GM21723 (cell line): ENCODE data around the gene SLC45A2.
A peak's percentile ranks its signal among the peaks of the same experiment; 100 is the strongest.
"Not testable (repeated sequence)": the region's sequence is repeated elsewhere in the genome, so short reads cannot be mapped to it uniquely, and the experiment has no call there.

Experiments
- ATAC-seq: cut with Tn5 transposase; IDR thresholded peaks from one replicate; pipeline ENCODE4 v1.9.1; 2021; ENCODE audit warnings: mild to moderate bottlenecking, moderate library complexity; ENCODE audit not compliant: unreplicated experiment

Gene SLC45A2

DNA sequence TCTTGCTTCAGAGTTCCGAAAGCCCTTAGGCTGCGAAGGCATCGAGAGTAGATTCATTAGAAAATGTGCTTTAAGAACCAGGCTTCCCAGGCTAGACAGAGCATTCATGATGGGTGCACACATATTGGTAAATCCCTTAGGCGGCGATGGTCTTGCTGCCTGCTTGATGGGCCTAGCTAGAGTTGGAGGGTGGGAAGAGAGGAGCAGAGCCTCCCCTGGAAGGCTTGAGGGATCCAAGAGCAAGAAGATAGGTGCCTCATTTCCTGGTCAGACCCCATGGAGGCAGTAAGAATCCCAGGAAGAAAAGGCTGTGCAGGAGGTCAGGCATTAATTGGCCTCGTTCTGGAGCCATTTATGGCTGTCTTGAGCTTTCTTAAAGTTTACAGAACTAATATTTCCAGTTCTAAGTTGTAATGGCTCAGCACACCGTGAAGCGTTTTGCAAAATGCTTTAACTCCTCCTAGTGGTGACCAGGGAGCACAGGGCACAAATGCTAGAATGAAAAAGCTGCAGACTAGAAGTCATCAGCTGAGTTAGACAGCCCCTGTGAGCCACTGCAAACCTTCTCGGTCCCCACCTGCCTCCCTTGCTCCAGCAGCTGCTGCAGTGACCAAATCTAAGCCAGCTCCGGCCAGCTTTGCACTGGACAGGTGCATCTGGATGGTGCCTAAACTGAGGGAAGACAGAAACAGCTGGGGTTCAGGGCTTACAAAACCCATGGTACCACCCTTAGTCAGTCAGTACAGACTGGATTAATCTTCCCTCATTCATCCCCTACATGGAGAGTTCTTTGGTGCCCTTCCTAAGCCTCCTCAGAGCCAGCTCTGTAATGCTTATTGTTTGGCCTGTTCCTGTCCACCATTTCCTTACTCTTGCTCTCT lies 14.7 kb downstream of the SLC45A2 start:
- peak; percentile 79 for ATAC-seq

DNA sequence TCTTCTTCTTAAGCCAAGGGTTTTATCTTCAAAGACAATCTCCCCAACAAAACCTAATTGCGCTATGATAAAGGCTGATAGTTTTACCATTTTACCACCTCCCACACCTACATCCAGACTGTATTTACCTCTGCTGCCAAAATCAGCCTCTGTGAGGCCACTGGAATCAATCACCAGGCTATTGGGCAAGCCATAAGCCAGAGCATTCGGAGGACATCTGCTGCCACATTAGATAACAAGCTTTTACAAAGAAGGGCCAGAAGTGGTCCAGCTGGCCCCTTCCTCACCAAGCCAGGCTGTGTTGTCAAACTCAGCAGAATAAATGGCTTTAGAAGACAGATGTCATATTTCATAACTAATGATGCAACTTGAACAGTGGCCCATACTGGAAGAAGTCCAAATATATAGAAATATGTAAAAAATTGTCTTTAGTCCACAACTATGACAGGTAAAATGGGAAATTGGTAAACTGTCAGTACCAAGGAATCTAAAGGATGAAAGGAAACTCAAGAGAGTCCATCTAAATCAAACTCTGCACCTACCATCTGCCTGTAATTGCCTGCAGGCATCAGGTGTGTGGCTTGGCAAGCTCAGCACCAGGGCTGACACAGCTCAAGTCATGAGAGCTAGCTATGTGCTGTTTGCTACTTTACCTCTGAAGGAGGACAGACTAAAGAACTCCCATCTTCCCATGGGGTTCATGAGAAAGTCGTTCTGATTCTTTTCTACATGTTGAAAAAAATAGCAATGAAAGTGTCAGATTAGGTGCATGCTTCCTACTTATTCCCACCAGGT lies 16.1 kb downstream of the SLC45A2 start:
- no peak for ATAC-seq

DNA sequence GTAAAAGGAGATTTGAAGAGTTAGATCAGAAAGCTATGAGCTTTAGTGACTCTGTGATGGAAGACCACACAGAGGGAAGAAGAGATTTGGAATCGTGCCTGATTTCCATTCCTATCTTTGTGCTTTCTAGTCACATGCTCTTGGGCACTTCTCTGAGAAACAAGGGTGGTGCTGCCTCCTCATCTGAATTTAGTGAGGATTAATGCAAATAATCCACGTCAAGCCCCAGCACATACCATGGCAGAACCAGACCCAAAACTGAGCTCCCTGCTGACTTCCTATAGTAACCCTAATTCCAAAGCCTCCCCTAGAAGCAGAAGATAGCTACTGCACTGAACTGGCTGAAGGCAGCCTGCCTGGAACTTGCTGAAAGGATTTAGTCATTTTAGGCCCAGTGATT lies 17.7 kb downstream of the SLC45A2 start:
- ATAC-seq, result no peak

DNA sequence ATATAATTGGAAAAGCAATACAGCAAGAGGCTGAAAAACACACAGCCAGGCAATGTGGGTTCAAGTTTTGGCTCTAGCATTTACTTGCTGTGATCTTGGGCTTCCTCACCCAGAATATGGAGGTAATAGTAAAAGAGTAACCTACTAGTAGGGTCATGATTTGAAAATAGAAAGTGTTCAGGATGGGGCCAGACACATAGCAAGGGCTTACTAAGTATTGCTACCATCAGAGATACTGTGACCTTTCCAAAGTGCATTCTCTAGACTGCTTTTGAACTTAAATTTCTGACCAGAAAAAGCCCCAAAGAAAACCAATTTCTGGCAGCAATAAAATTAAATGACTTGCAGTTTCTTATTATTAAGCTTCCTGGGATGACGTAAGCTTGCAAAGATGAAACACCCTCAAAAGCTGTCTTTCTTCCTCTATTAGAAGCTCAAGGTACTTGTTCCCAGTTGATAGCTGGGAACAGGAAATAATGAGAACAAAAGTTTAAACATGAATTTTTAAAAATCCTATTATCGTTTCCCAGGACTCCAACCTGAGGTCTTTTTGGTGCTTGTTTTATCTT lies 20.3 kb downstream of the SLC45A2 start:
- no peak for ATAC-seq

DNA sequence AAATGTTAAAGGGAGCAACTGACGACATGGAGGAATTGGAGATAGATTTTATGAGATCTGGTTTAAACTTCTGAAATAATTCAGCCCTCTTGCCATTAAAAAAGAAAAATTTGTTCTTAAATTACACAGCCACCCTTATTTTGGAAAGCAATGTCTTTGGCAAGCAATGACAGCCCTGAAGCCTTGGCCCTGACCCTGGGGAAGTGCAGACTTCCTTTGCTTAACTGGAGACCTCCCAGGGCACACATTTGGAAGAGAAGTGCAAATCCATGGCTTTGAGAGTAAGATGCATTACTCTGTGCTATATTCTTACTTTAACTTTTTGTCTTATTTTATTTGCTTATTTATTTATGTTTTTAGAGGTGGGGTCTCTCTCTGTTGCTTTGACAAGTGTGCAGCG lies 26.3 kb downstream of the SLC45A2 start:
- ATAC-seq, result no peak

DNA sequence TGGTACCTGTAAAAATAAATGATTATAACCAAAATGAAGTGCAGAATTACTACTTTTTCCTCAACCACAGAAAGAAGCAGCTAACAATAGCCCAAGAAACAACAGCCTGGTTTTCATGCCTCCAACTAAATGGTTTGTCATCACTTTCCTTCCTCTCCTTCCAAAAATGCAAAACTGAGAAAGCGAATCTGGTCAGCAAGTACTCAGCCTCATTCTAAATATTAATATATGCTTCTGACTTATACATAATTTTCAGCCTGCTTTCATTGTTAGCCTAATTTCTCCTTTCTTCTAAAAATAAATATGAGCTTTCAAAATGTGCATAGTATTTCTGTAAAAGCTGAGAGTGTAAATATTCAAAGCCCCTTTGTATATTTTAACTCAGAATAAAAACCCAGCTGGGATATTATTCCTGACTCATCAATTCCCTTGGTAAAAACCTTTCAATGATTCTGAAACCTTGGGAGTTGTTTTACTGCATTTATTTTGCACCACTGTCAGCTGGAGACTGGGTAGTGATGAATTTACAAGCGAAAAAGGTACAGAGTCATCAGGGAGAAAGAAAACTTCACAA lies 26.8 kb downstream of the SLC45A2 start:
- ATAC-seq, result no peak

DNA sequence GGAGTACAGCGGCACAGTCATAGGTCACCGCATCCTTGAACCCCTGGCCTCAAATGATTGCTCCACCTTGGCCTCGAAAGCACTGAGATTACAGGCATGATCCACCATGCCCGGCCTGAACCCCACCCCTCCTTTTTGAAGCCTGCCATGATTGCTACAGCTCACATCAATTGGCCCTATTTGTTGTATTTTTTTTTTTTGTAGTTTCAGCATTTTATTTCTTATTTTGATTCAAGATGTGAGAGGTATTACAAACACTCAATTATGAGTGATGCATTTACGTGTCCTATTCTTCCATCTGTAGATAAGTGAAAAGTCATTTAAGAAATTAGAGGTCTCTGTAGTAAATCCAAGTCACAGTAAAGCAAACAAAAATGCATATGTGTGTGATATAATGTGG lies 32.3 kb downstream of the SLC45A2 start:
- not testable (repeated sequence) for ATAC-seq

DNA sequence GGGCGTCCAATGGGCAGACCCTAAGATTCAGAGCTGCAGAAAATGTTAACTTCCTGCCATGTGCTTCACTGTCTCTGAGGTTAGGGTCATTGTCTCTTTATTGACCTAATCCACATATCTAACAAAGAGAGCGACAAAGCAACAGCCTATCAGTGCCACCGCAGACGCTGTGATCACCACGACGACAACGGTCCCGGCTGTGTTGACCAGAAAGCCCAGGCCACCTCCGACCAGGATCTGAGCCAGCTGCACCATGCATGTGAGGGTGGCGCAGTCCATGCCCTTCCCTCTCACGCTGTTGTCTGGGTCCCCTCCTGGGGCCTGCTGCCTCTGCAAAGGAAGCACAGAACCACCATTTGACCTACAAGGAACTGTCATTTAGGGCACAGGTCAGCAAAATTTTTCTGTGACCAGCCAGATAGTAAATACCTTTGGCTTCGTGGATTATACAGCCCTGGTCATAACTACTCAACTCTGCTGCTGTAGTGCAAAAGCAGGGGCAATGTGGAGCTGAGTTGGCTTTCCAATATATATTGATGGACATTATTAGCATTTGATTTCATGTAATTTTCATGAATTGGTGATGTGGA lies 39.9 kb downstream of the SLC45A2 start:
- ATAC-seq, result no peak

DNA sequence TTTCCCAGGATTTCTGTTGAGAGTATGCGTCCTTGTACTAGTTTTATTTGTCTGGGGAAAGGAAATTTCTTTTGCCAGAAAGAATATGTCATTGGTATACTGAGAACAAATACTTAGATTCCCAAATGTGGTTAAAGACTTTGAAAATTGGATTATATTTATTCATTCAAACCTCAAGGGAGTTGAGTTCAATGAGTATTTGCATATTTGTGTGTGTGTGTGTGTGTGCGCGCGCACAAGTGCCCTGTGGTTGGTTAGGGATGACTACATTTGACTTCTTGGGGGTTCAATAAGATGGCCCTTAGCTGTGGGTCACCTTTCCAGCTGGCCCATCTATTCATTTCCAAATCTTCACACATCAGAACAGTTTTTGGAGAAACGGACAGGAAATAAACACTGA lies 43.4 kb downstream of the SLC45A2 start:
- no peak for ATAC-seq

DNA sequence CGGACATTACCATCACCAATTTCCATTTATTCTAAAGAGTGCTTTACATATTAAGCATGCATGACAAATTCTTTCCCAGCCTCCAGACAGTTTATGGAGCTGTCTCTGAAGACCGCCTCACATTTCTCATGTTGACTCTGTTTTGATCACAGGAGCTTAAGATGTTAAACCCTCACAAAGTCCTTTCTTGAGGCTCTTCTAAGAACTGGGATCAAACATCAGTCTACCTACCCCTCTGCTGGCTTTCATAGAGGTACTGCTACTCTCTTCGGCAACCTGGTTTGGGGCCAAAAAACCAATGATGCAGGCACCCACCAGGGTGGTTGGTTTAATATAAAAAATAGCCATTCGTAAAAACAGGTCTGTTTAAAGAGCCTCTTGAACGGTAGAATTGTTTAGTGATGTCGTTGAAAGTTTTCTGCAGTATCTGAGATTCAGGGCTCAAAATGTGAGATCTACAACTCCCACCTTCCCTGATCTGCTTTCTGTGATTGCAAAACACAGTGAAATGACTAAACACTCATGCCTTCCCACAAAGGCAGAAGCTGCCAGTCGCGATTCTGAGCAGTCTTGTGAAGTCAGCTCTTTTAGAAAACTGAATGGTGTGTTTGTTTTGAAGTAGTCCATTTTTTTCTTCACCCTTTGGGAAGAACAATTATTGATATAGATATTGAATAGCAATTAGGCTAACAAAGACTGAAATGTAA lies 44.8 kb downstream of the SLC45A2 start:
- ATAC-seq, result no peak

DNA sequence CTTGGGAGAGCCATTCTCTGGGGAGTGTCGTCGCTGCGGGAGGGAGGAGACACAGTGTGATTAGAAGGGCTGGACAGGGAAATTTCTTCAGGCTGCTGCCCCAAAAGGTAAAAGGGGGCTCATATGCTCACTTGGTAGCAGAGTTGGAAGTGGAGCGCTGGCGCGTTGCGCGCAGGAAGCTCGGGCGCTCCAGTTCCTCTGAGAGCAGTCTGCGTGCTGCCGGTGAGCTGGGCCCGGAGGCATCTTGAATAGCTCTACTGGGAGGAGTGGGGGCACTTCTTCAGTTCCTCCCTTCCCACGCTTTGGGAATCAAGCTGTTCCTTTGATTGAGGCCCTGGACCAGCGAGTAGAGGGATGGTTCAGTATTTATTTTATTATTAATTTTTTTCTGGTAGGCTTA lies 45.6 kb downstream of the SLC45A2 start:
- no peak for ATAC-seq

DNA sequence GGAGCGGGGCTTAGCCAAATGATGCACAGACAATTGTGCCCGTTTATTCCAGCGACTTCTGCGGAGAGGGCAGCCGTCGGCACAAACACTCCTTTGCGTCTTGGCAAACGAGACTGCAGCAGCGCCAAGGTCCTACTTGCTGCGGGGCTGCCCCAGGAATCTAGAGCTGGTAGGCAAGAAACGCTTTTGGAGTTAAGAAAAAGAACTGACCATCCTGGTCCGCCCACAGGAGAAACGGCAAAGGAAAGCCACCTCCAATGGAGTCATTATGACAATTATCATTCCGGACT lies 46.0 kb downstream of the SLC45A2 start:
- no peak for ATAC-seq

DNA sequence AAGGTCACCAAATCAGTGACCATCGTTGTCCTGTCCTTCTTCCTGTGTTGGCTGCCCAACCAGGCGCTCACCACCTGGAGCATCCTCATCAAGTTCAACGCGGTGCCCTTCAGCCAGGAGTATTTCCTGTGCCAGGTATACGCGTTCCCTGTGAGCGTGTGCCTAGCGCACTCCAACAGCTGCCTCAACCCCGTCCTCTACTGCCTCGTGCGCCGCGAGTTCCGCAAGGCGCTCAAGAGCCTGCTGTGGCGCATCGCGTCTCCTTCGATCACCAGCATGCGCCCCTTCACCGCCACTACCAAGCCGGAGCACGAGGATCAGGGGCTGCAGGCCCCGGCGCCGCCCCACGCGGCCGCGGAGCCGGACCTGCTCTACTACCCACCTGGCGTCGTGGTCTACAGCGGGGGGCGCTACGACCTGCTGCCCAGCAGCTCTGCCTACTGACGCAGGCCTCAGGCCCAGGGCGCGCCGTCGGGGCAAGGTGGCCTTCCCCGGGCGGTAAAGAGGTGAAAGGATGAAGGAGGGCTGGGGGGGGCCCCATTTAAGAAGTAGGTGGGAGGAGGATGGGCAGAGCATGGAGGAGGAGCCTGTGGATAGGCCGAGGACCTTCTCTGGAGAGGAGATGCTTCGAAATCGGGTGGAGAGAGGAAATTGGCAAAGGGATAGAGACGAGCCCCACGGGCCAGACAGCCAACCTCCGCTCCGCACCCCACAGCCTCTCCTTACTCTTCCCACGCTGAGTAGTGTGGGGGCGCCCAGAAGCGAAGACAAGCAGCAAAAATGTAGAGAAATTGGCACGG lies 46.6 kb downstream of the SLC45A2 start:
- no peak for ATAC-seq

DNA sequence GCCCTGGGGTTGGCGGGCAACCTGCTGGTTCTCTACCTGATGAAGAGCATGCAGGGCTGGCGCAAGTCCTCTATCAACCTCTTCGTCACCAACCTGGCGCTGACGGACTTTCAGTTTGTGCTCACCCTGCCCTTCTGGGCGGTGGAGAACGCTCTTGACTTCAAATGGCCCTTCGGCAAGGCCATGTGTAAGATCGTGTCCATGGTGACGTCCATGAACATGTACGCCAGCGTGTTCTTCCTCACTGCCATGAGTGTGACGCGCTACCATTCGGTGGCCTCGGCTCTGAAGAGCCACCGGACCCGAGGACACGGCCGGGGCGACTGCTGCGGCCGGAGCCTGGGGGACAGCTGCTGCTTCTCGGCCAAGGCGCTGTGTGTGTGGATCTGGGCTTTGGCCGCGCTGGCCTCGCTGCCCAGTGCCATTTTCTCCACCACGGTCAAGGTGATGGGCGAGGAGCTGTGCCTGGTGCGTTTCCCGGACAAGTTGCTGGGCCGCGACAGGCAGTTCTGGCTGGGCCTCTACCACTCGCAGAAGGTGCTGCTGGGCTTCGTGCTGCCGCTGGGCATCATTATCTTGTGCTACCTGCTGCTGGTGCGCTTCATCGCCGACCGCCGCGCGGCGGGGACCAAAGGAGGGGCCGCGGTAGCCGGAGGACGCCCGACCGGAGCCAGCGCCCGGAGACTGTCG lies 47.3 kb downstream of the SLC45A2 start:
- no peak for ATAC-seq

DNA sequence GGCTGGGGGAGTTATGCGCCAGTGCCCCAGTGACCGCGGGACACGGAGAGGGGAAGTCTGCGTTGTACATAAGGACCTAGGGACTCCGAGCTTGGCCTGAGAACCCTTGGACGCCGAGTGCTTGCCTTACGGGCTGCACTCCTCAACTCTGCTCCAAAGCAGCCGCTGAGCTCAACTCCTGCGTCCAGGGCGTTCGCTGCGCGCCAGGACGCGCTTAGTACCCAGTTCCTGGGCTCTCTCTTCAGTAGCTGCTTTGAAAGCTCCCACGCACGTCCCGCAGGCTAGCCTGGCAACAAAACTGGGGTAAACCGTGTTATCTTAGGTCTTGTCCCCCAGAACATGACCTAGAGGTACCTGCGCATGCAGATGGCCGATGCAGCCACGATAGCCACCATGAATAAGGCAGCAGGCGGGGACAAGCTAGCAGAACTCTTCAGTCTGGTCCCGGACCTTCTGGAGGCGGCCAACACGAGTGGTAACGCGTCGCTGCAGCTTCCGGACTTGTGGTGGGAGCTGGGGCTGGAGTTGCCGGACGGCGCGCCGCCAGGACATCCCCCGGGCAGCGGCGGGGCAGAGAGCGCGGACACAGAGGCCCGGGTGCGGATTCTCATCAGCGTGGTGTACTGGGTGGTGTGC lies 48.0 kb downstream of the SLC45A2 start, which contains the start of gene RXFP3:
Gene RXFP3, plus strand, starts transcription at position 6 of the 636 bp plus-strand sequence. Its CDS starts 355 bp downstream, at position 361.
- ATAC-seq, result no peak

DNA sequence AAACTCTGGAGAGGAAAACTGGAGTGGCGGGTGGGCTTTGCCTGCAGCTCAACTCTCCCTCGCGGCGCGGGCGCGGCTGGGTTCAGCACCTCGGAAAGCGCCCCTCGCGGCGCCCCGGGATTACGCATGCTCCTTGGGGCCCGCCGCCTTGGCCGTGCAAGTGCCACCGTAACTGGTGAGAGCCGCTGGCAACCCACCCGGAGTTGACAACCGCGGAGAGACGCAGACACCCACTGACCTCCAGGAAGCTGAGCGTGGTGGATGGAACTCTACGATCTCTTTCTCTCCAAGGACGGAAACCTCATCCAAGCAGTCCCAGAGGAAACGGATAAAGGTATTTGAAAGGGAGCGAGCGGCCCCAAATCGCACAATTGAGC lies 48.5 kb downstream of the SLC45A2 start:
- ATAC-seq, result no peak

DNA sequence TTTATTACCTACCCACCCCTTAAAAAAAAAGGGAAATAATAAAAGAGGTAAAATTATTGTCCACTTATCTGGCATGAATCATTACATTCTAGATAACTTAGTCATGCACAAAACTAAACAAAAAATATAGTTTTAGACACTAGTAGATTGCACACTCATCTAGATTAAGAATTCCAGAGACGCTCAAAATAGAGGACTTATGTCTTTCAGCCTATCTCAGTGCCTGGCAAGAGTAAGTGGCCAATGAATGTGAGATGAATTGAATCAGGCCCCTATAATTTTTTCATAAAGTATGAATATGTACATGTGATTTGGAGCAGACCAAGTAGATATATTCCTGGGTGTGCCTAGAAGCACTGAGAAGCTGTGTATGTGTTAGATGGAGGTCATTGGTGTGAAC lies 50.3 kb downstream of the SLC45A2 start:
- ATAC-seq, result peak; percentile 44

DNA sequence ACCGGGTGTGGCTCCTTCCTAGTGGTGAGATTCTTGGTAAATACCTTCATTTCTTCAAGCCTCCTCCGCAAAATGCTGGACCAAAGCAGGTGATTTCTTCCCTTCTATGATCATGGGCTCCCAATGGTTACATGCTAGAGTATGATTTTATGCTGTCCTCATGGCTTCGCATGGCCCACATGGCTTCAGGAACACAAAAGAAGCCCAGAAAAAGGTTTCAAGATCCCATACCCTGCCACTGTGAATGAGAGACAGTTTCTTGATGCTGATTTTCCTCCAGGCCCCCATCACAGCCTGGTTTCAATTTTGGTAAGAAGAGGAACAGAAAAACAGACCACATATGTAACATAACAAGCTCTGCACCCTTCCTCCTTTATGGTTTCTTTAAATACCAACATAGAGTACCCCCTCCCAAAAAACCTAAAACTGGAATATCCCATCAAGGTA lies 50.7 kb downstream of the SLC45A2 start:
- ATAC-seq, result peak; percentile 91

DNA sequence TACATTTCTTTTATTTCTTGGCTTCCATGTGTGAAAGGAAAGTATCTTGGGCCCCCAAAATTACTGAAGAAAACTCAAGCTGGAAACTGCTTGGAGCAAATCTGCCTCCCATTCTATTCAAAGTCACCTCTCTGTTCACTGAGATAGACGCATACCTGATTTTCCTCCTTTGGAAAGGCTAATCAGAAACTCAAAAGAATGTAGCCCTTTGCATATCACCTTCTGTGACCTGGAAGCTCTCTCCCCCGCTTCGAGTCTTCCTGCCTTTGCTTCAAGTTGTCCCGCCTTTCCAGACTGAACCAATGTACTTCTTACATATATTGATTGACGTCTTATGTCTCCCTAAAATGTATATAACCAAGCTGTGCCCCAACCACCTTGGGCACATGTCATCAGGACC lies 53.4 kb downstream of the SLC45A2 start:
- no peak for ATAC-seq
